Activated T-helper 1 cell treated with anti-CD3 and anti-CD28 coated beads, Interleukin-12 subunit alpha, Interleukin-12 subunit beta, Interleukin-2, Interleukin-4 antibody, amounts not matched to agents 30 ng/mL and 10 ng/mL and 1 ng/mL, durations not matched to agents 14 hours and 24 hours and 36 hours (primary cell): ENCODE results near the gene GOLIM4. TPM values are rescaled to one million over a fixed set of nuclear protein-coding genes. Genes with fewer than 3 reads are reported as not detected.

Source experiments
- DNase-seq: peaks from one replicate; pipeline ENCODE4 v3.0.0; 2021; ENCODE audit warnings: low spot score
- H3K27ac Mint-ChIP-seq: one replicate; pipeline ENCODE4 v1.8.0; 2021; ENCODE audit warnings: mild to moderate bottlenecking, mixed read lengths
- H3K27me3 Mint-ChIP-seq: one replicate; pipeline ENCODE4 v1.8.0; 2022; ENCODE audit warnings: mild to moderate bottlenecking, moderate library complexity, mixed read lengths; ENCODE audit not compliant: insufficient read depth
- H3K36me3 Mint-ChIP-seq: one replicate; pipeline ENCODE4 v1.8.0; 2021; ENCODE audit warnings: low read depth, mixed read lengths
- H3K4me1 Mint-ChIP-seq: one replicate; pipeline ENCODE4 v1.8.0; 2021; ENCODE audit warnings: low read depth, mixed read lengths
- H3K4me3 Mint-ChIP-seq: one replicate; pipeline ENCODE4 v1.8.0; 2021; ENCODE audit warnings: mild to moderate bottlenecking, moderate library complexity, mixed read lengths
- H3K9me3 Mint-ChIP-seq: one replicate; pipeline ENCODE4 v1.8.0; 2021; ENCODE audit warnings: mixed read lengths
- intact Hi-C: fragments of 100-400 bp; cut with micrococcal nuclease; formaldehyde crosslinking; loops from one replicate; pipeline ENCODE4 v1.15.1; 2024
- total RNA-seq: library from RNA; stranded (reverse); gene quantifications from 2 replicates; pipeline ENCODE4 v1.2.3, GENCODE V29; 2022

GOLIM4 gene
- total RNA-seq, 1 donor from 2014 or later, result 8.8 TPM

- intact Hi-C loops, result no loop called here
Observed at GRCh38 chr3:168121184-168122017, 25.7 kb upstream of the GOLIM4 start.

GRCh38 chr3:168117853-168118313, 22.2 kb upstream of the GOLIM4 start:
- Mint-ChIP-seq H3K4me3 (no peak overlapping the region), H3K36me3 (no peaks in the 10 kb centered on the region), H3K27me3 (no peaks in the 10 kb centered on the region), H3K27ac (no peak overlapping the region), H3K4me1 (no peaks in the 10 kb centered on the region), H3K9me3 (no peaks in the 10 kb centered on the region)
- intact Hi-C loops, result no loop called here
- DNase-seq, result no peak

More at GRCh38 chr3:168121184-168122017, 25.7 kb upstream of the GOLIM4 start:
- Mint-ChIP-seq H3K9me3 (no peaks in the 10 kb centered on the region), H3K27ac (no peak overlapping the region), H3K27me3 (no peaks in the 10 kb centered on the region), H3K36me3 (no peaks in the 10 kb centered on the region), H3K4me3 (no peak overlapping the region), H3K4me1 (no peaks in the 10 kb centered on the region)
- DNase-seq, result no peak

- H3K27ac Mint-ChIP-seq, result no peak overlapping the region
- intact Hi-C loops, result no loop called here
- H3K9me3 Mint-ChIP-seq, result no peaks in the 10 kb centered on the region
- H3K27me3 Mint-ChIP-seq, result no peaks in the 10 kb centered on the region
- DNase-seq, result no peak
- H3K4me1 Mint-ChIP-seq, result no peaks in the 10 kb centered on the region
- H3K36me3 Mint-ChIP-seq, result no peaks in the 10 kb centered on the region
- H3K4me3 Mint-ChIP-seq, result no peak overlapping the region
Observed at GRCh38 chr3:168117059-168117458, 21.3 kb upstream of the GOLIM4 start.

GRCh38 chr3:168116279-168116678, 20.6 kb upstream of the GOLIM4 start:
- intact Hi-C loops, result no loop called here
- Mint-ChIP-seq H3K4me3 (no peak overlapping the region), H3K4me1 (no peaks in the 10 kb centered on the region), H3K27me3 (no peaks in the 10 kb centered on the region), H3K36me3 (no peaks in the 10 kb centered on the region), H3K9me3 (no peaks in the 10 kb centered on the region), H3K27ac (no peak overlapping the region)
- DNase-seq, result no peak

- H3K27me3 Mint-ChIP-seq, result no peaks in the 10 kb centered on the region
Observed at GRCh38 chr3:168113848-168114247, 18.1 kb upstream of the GOLIM4 start.

GRCh38 chr3:168112894-168113293, 17.2 kb upstream of the GOLIM4 start:
- Mint-ChIP-seq H3K27ac (no peak overlapping the region), H3K4me1 (no peaks in the 10 kb centered on the region), H3K9me3 (no peaks in the 10 kb centered on the region), H3K27me3 (no peaks in the 10 kb centered on the region), H3K4me3 (no peak overlapping the region), H3K36me3 (no peaks in the 10 kb centered on the region)
- intact Hi-C loops, result no loop called here
- no peak for DNase-seq

More at GRCh38 chr3:168113848-168114247, 18.1 kb upstream of the GOLIM4 start:
- no peaks in the 10 kb centered on the region for H3K4me1 Mint-ChIP-seq
- H3K36me3 Mint-ChIP-seq, result no peaks in the 10 kb centered on the region
- intact Hi-C loops, result no loop called here
- DNase-seq, result no peak
- H3K9me3 Mint-ChIP-seq, result no peaks in the 10 kb centered on the region
- no peak overlapping the region for H3K4me3 Mint-ChIP-seq
- no peak overlapping the region for H3K27ac Mint-ChIP-seq

- H3K4me3 Mint-ChIP-seq, result no peak overlapping the region
- H3K4me1 Mint-ChIP-seq, result no peaks in the 10 kb centered on the region
- DNase-seq, result no peak
- H3K27me3 Mint-ChIP-seq, result peaks cover 7% of the 10 kb centered on the region
- H3K9me3 Mint-ChIP-seq, result no peaks in the 10 kb centered on the region
- no peak overlapping the region for H3K27ac Mint-ChIP-seq
- H3K36me3 Mint-ChIP-seq, result no peaks in the 10 kb centered on the region
- intact Hi-C loops, result no loop called here
Observed at GRCh38 chr3:168104361-168104760, 8.6 kb upstream of the GOLIM4 start.

- Mint-ChIP-seq H3K4me1 (no peaks in the 10 kb centered on the region), H3K27me3 (peaks cover 9% of the 10 kb centered on the region), H3K4me3 (no peak overlapping the region), H3K27ac (no peak overlapping the region), H3K36me3 (no peaks in the 10 kb centered on the region), H3K9me3 (no peaks in the 10 kb centered on the region)
- DNase-seq, result no peak
- intact Hi-C loops, result no loop called here
Observed at GRCh38 chr3:168102735-168103410, 7.1 kb upstream of the GOLIM4 start.

- no peak overlapping the region for H3K4me3 Mint-ChIP-seq
- no peak for DNase-seq
- intact Hi-C loops, result no loop called here
- peaks cover 18% of the 10 kb centered on the region for H3K27me3 Mint-ChIP-seq
- H3K27ac Mint-ChIP-seq, result no peak overlapping the region
- H3K36me3 Mint-ChIP-seq, result no peaks in the 10 kb centered on the region
- peaks cover 7% of the 10 kb centered on the region for H3K4me1 Mint-ChIP-seq
- H3K9me3 Mint-ChIP-seq, result no peaks in the 10 kb centered on the region
Observed at GRCh38 chr3:168100777-168101492, 5.2 kb upstream of the GOLIM4 start.

GRCh38 chr3:168097381-168097780, 1.7 kb upstream of the GOLIM4 start:
- Mint-ChIP-seq H3K27me3 (peaks cover 40% of the 10 kb centered on the region), H3K27ac (no peak overlapping the region), H3K36me3 (no peaks in the 10 kb centered on the region), H3K4me1 (peaks cover 27% of the 10 kb centered on the region), H3K4me3 (no peak overlapping the region), H3K9me3 (no peaks in the 10 kb centered on the region)
- DNase-seq, result no peak
- intact Hi-C loops, result loop anchor here (5.0 to 10.0 kb wide), 4 partner anchors 35 to 1667 kb away; partner anchors contain the start of genes ACTRT3, MECOM and TERC

GRCh38 chr3:168096210-168096652, 507 bp upstream of the GOLIM4 start:
- Mint-ChIP-seq H3K9me3 (no peaks in the 10 kb centered on the region), H3K4me3 (peak overlapping the region; percentile 90), H3K36me3 (no peaks in the 10 kb centered on the region), H3K4me1 (peaks cover 27% of the 10 kb centered on the region), H3K27ac (peak overlapping the region; percentile 93), H3K27me3 (peaks cover 35% of the 10 kb centered on the region)
- intact Hi-C loops, result loop anchor here (1.0 to 10.0 kb wide), 7 partner anchors 8 to 1669 kb away; partner anchors contain the start of genes ACTRT3, MECOM, SERPINI1 and TERC
- no peak for DNase-seq

GRCh38 chr3:168094877-168095610, 680 bp downstream of the GOLIM4 start:
- peak overlapping the region; percentile 67 for H3K27ac Mint-ChIP-seq

More at GRCh38 chr3:168094877-168095610, 680 bp downstream of the GOLIM4 start:
- intact Hi-C loops, result loop anchor here (1.0 to 10.0 kb wide), 6 partner anchors 33 to 1670 kb away; partner anchors contain the start of genes ACTRT3, MECOM and TERC
- Mint-ChIP-seq H3K4me1 (peaks cover 27% of the 10 kb centered on the region), H3K9me3 (no peaks in the 10 kb centered on the region), H3K4me3 (peak overlapping the region; percentile 90), H3K27me3 (peaks cover 35% of the 10 kb centered on the region), H3K36me3 (no peaks in the 10 kb centered on the region)
- peak; percentile 9 for DNase-seq
